Caco-2 (cell line): Measurements from ENCODE around the gene TRAF1. TPM values are rescaled to one million over a fixed set of nuclear protein-coding genes. Genes with fewer than 3 reads are reported as not detected.
A peak's percentile ranks its signal among the peaks of the same experiment; 100 is the strongest.

Experiments
- BruUV-seq: library from RNA; stranded (reverse); fragments of 400-500 nt; replicated peaks from 2 replicates; lab custom pipeline; 2021; lab: Mats Ljungman, UMichigan
- CTCF ChIA-PET: fragments of 300-600 bp; sonication (Branson Sonifier 250); formaldehyde crosslinking; loops from one replicate; lab custom pipeline; 2022; ENCODE audit warnings: antibody characterized with exemption; lab: Charles Lee
- POLR2A ChIA-PET: fragments of 300-600 bp; sonication (Branson Sonifier 250); formaldehyde crosslinking; loops from one replicate; lab custom pipeline; 2022; ENCODE audit warnings: antibody characterized with exemption; lab: Charles Lee
- DNase-seq, 2 experiments: peaks; one replicate each; pipeline versions ENCODE4 v3.0.0 to v3.0.0-alpha.2; 2020 to 2022
- H3K27me3 ChIP-seq: replicated peaks from 2 replicates; pipeline ENCODE4 v1.6.0; 2011; ENCODE audit warnings: low read length; ENCODE audit not compliant: control insufficient read depth, insufficient read depth
- H3K36me3 ChIP-seq: 2 replicates; pipeline ENCODE4 v1.5.1; 2011; ENCODE audit warnings: low read length; ENCODE audit not compliant: control insufficient read depth, insufficient read depth
- H3K4me1 ChIP-seq: fragments of 250-450 bp; sonication (Bioruptor Pico); 2 replicates; pipeline ENCODE4 v1.5.1; 2020; ENCODE audit warnings: mild to moderate bottlenecking
- H3K4me3 ChIP-seq: 2 replicates; pipeline ENCODE4 v1.5.1; 2011; ENCODE audit warnings: low read depth, mild to moderate bottlenecking, control low read depth, low read length
- H3K9me3 ChIP-seq: fragments of 250-450 bp; sonication (Bioruptor Pico); 2 replicates; pipeline ENCODE4 v1.5.1; 2020; ENCODE audit warnings: mild to moderate bottlenecking, moderate library complexity
- H3K27ac Mint-ChIP-seq: one replicate; pipeline ENCODE4 v1.8.0; 2022; ENCODE audit warnings: mixed read lengths; ENCODE audit not compliant: unreplicated experiment
- H3K27me3 Mint-ChIP-seq: one replicate; pipeline ENCODE4 v1.8.0; 2022; ENCODE audit warnings: mixed read lengths; ENCODE audit not compliant: insufficient read depth, unreplicated experiment
- H3K36me3 Mint-ChIP-seq: one replicate; pipeline ENCODE4 v1.8.0; 2022; ENCODE audit warnings: mild to moderate bottlenecking, mixed read lengths; ENCODE audit not compliant: insufficient read depth, unreplicated experiment
- H3K4me1 Mint-ChIP-seq: one replicate; pipeline ENCODE4 v1.8.0; 2022; ENCODE audit warnings: low read depth, mixed read lengths; ENCODE audit not compliant: unreplicated experiment
- H3K4me3 Mint-ChIP-seq: one replicate; pipeline ENCODE4 v1.8.0; 2022; ENCODE audit warnings: mild to moderate bottlenecking, moderate library complexity, mixed read lengths; ENCODE audit not compliant: unreplicated experiment
- H3K9me3 Mint-ChIP-seq: one replicate; pipeline ENCODE4 v1.8.0; 2022; ENCODE audit warnings: mixed read lengths; ENCODE audit not compliant: unreplicated experiment
- CTCF ChIP-seq, 2 experiments: fragments of 200-600 bp in 1 of 2; IDR thresholded peaks; 1 replicate in 1 of 2; 2 replicates in 1 of 2; pipeline versions ENCODE4 v1.5.1 to v1.8.0; 2011 to 2022; ENCODE audit warnings: antibody characterized with exemption in 1 of 2, control low read depth in 1 of 2, inconsistent platforms in 1 of 2, low read depth in 1 of 2, low read length in 1 of 2, mild to moderate bottlenecking in 1 of 2, moderate library complexity in 1 of 2; ENCODE audit not compliant: insufficient read depth in 1 of 2, severe bottlenecking in 1 of 2, unreplicated experiment in 1 of 2
- intact Hi-C: fragments of 100-400 bp; cut with micrococcal nuclease; formaldehyde crosslinking; loops from one replicate; pipeline ENCODE4 v1.10.0; 2022; ENCODE audit not compliant: unreplicated experiment
- total RNA-seq: library from RNA; stranded (reverse); gene quantifications from 2 replicates; pipeline ENCODE4 v1.2.3, GENCODE V29; 2022

TRAF1 gene
- total RNA-seq, 1 experiment from 2014 or later, result 1.1 TPM

GRCh38 chr9:120931231-120932085, 4.9 kb upstream of the TRAF1 start:
- no peak overlapping the region for H3K4me3 Mint-ChIP-seq
- H3K27ac Mint-ChIP-seq, result no peak overlapping the region
- TF ChIP-seq CTCF (IDR thresholded peaks at IDR 0.05; ENCODE audit: insufficient read depth in 1 of 2, low read depth in 1 of 2, low read length in 1 of 2, severe bottlenecking in 1 of 2, unreplicated experiment in 1 of 2), result no peak
- no peaks in the 10 kb centered on the region for H3K27me3 Mint-ChIP-seq
- ChIA-PET CTCF (interaction anchor here (0.5 kb wide), 1 partner anchor 15 kb away, joined by 4 read pairs; no protein-coding TSS in a partner anchor), POLR2A (no interaction called here)
- Histone ChIP-seq H3K4me3 (no peak overlapping the region), H3K27me3 (peaks cover 2% of the 10 kb centered on the region; the same call in 1 of the 2 replicates), H3K4me1 (peaks cover 5% of the 10 kb centered on the region; the same call in 1 of the 2 replicates), H3K36me3 (no peaks in the 10 kb centered on the region), H3K9me3 (no peaks in the 10 kb centered on the region)
- no peak for DNase-seq
- no TSS peak for BruUV-seq
- intact Hi-C loops, result no loop called here
- H3K9me3 Mint-ChIP-seq, result no peaks in the 10 kb centered on the region
- H3K36me3 Mint-ChIP-seq, result no peaks in the 10 kb centered on the region
- peaks cover 7% of the 10 kb centered on the region for H3K4me1 Mint-ChIP-seq

- peak overlapping the region; percentile 64 for H3K4me3 ChIP-seq
- BruUV-seq, result no TSS peak
- H3K4me1 ChIP-seq, result peaks cover 5% of the 10 kb centered on the region; the same call in 1 of the 2 replicates
- H3K36me3 ChIP-seq, result no peaks in the 10 kb centered on the region
- DNase-seq, result no peak
- CTCF ChIA-PET, result interaction anchor here (0.6 to 1.0 kb wide), 5 partner anchors 9 to 126 kb away, joined by 3 to 4 read pairs (median 3); no protein-coding TSS in a partner anchor
- no peaks in the 10 kb centered on the region for H3K9me3 ChIP-seq
- intact Hi-C loops, result loop anchor here (2.0 kb wide), 2 partner anchors 87 to 173 kb away; partner anchors contain the start of gene PSMD5
- no peak for TF ChIP-seq CTCF (IDR thresholded peaks at IDR 0.05; ENCODE audit: insufficient read depth in 1 of 2, low read depth in 1 of 2, low read length in 1 of 2, severe bottlenecking in 1 of 2, unreplicated experiment in 1 of 2)
- H3K9me3 Mint-ChIP-seq, result no peaks in the 10 kb centered on the region
- no peak overlapping the region for H3K27ac Mint-ChIP-seq
- H3K27me3 Mint-ChIP-seq, result no peaks in the 10 kb centered on the region
- POLR2A ChIA-PET, result no interaction called here
- no peaks in the 10 kb centered on the region for H3K36me3 Mint-ChIP-seq
- peaks cover 2% of the 10 kb centered on the region; the same call in 1 of the 2 replicates for H3K27me3 ChIP-seq
- H3K4me3 Mint-ChIP-seq, result peak overlapping the region; percentile 72
- H3K4me1 Mint-ChIP-seq, result peaks cover 7% of the 10 kb centered on the region
These were observed 2.7 kb upstream of the TRAF1 start for GRCh38 chr9:120929229-120929791.
